ENCODE data around the gene VTCN1.
"Not testable (repeated sequence)": the region's sequence is repeated elsewhere in the genome, so short reads cannot be mapped to it uniquely, and the experiment has no call there.

Gene VTCN1, protein sequence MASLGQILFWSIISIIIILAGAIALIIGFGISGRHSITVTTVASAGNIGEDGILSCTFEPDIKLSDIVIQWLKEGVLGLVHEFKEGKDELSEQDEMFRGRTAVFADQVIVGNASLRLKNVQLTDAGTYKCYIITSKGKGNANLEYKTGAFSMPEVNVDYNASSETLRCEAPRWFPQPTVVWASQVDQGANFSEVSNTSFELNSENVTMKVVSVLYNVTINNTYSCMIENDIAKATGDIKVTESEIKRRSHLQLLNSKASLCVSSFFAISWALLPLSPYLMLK

DNA sequence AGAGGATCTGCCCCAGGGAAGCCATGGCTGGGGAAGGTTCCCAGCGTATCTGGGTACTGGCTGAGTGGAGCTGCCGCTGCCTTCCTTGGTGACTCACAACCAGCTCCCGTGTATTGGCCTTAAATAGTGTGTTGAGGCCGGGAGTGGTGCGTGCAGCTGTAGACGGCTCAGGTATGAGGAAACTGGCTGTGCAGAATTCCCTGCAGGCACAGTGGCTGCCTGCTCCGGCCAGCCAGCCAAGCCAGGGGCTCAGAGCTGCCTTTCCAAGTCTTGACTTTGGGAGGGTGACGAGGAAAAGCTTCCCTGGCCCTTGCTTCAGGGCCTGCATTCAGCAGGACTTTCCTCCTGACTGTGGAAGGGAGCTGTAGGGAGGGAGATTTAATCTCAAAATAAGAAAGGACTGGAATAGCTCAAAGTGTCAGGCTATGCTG, at the start of gene VTCN1:
TSS of gene VTCN1 (minus strand) at position 97 of the 431 bp plus-strand sequence. CDS start at position 25, 72 bp downstream.
- ChIA-PET POLR2A (no interaction called here), CTCF (interaction anchor here (0.7 kb wide), 1 partner anchor 42 kb away, joined by 3 read pairs; no protein-coding TSS in a partner anchor)
- no peaks in the 10 kb centered on the region for H3K36me3 ChIP-seq (ENCODE audit: control insufficient read depth in 2 of 2, insufficient read depth in 1 of 2, low read length in 2 of 2)
- H3K4me1 ChIP-seq (ENCODE audit: control insufficient read depth, insufficient read depth, low read length), result no peaks in the 10 kb centered on the region
- no peak for TF ChIP-seq ZNF610 (tag by site-specific recombination; IDR thresholded peaks at IDR 0.05; ENCODE audit: borderline replicate concordance)
- TF ChIP-seq ZNF175 (tag by site-specific recombination; IDR thresholded peaks at IDR 0.05), result no peak
- TF ChIP-seq TRIM28 (IDR thresholded peaks at IDR 0.05; ENCODE audit: borderline replicate concordance, low read length), result no peak
- no peak for TF ChIP-seq ZBTB20 (tag by site-specific recombination; IDR thresholded peaks at IDR 0.05)
- TF ChIP-seq ZNF549 (tag by site-specific recombination; IDR thresholded peaks at IDR 0.05), result no peak
- no peak for TF ChIP-seq ZSCAN23 (tag by site-specific recombination; IDR thresholded peaks at IDR 0.05)
- no peak for TF ChIP-seq ZNF292 (tag by site-specific recombination; IDR thresholded peaks at IDR 0.05; ENCODE audit: borderline replicate concordance, low read depth)
- no peak for TF ChIP-seq ZNF768 (tag by site-specific recombination; IDR thresholded peaks at IDR 0.05)
- TF ChIP-seq ZNF350 (tag by site-specific recombination; IDR thresholded peaks at IDR 0.05), result no peak
- TF ChIP-seq BCL6B (tag by site-specific recombination; IDR thresholded peaks at IDR 0.05), result no peak
- no peak within 1 kb of the TSS for H3K27ac ChIP-seq (ENCODE audit: extremely low read depth, low read depth, low read length)
- no peak within 1 kb of the TSS for H3K4me3 ChIP-seq (ENCODE audit: low read depth, low read length)
- H3K9me3 ChIP-seq (ENCODE audit: control insufficient read depth, insufficient read depth, low read depth, low read length), result no peaks in the 10 kb centered on the region

DNA sequence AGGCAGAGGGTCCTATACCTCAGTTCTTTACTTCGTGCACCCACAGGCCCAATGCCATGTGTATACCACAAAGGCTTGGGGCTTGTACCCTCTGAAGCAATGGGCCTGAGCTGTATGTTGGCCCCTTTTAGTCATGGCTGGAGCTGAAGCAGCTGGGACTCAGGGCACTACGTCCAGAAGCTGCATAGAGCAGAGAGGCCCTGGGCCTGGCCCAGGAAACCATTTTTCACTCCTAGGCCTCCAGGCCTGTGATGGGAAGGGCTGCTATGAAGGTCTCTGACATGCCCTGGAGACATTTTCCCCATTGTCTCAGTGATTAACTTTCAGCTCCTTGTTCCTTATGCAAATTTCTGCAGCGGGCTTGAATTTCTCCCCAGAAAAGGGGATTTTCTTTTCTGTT, 48.1 kb upstream of the VTCN1 start:
- Histone ChIP-seq H3K4me3 (ENCODE audit: low read depth, low read length) (no peak overlapping the region), H3K27ac (ENCODE audit: extremely low read depth, low read depth, low read length) (no peak overlapping the region), H3K4me1 (ENCODE audit: control insufficient read depth, insufficient read depth, low read length) (no peaks in the 10 kb centered on the region), H3K9me3 (ENCODE audit: control insufficient read depth, insufficient read depth, low read depth, low read length) (no peaks in the 10 kb centered on the region), H3K36me3 (ENCODE audit: control insufficient read depth in 2 of 2, insufficient read depth in 1 of 2, low read length in 2 of 2) (no peaks in the 10 kb centered on the region)
- TF ChIP-seq ZNF660 (tag by site-specific recombination; IDR thresholded peaks at IDR 0.05) (no peak), TRIM28 (IDR thresholded peaks at IDR 0.05; ENCODE audit: borderline replicate concordance, low read length) (peak; percentile 56; the same call in 1 of the 2 replicates), ZNF26 (tag by site-specific recombination; IDR thresholded peaks at IDR 0.05) (no peak), ZNF585B (tag by site-specific recombination; IDR thresholded peaks at IDR 0.05) (peak; percentile 94)
- ChIA-PET POLR2A (no interaction called here), CTCF (no interaction called here)

GRCh38 chr1:117258075-117258474, 47.3 kb upstream of the VTCN1 start:
- H3K36me3 ChIP-seq (ENCODE audit: control insufficient read depth in 2 of 2, insufficient read depth in 1 of 2, low read length in 2 of 2); POLR2A ChIA-PET; H3K27ac ChIP-seq (ENCODE audit: extremely low read depth, low read depth, low read length); H3K4me1 ChIP-seq (ENCODE audit: control insufficient read depth, insufficient read depth, low read length); H3K9me3 ChIP-seq (ENCODE audit: control insufficient read depth, insufficient read depth, low read depth, low read length); CTCF ChIA-PET; H3K4me3 ChIP-seq (ENCODE audit: low read depth, low read length): not testable (repeated sequence)

- CTCF ChIA-PET, result no interaction called here
- H3K27ac ChIP-seq (ENCODE audit: extremely low read depth, low read depth, low read length), result no peak overlapping the region
- no peaks in the 10 kb centered on the region for H3K4me1 ChIP-seq (ENCODE audit: control insufficient read depth, insufficient read depth, low read length)
- no peaks in the 10 kb centered on the region for H3K9me3 ChIP-seq (ENCODE audit: control insufficient read depth, insufficient read depth, low read depth, low read length)
- H3K36me3 ChIP-seq (ENCODE audit: control insufficient read depth in 2 of 2, insufficient read depth in 1 of 2, low read length in 2 of 2), result no peaks in the 10 kb centered on the region
- no peak overlapping the region for H3K4me3 ChIP-seq (ENCODE audit: low read depth, low read length)
- POLR2A ChIA-PET, result no interaction called here
- TF ChIP-seq ZBTB48 (tag by site-specific recombination; IDR thresholded peaks at IDR 0.05) (no peak), ZBTB26 (tag by site-specific recombination; optimal IDR thresholded peaks at IDR 0.05) (no peak), WT1 (tag by site-specific recombination; IDR thresholded peaks at IDR 0.05) (no peak), ZNF350 (tag by site-specific recombination; IDR thresholded peaks at IDR 0.05) (no peak), ZNF626 (tag by site-specific recombination; IDR thresholded peaks at IDR 0.05) (no peak), ZSCAN16 (tag by site-specific recombination; IDR thresholded peaks at IDR 0.05) (no peak), MEIS1 (CRISPR knock-in tag; IDR thresholded peaks at IDR 0.05; ENCODE audit: borderline replicate concordance) (no peak), ZNF600 (tag by site-specific recombination; IDR thresholded peaks at IDR 0.05) (no peak), OSR2 (tag by site-specific recombination; IDR thresholded peaks at IDR 0.05) (no peak), ZNF211 (tag by site-specific recombination; IDR thresholded peaks at IDR 0.05; ENCODE audit: low read depth) (no peak), KLF7 (tag by site-specific recombination; IDR thresholded peaks at IDR 0.05; ENCODE audit: borderline replicate concordance) (no peak), ZNF274 (IDR thresholded peaks at IDR 0.05; ENCODE audit: low read length) (no peak), ZNF274 (tag by site-specific recombination; IDR thresholded peaks at IDR 0.05; ENCODE audit: borderline replicate concordance) (no peak)
Observed at GRCh38 chr1:117257291-117257690, 46.6 kb upstream of the VTCN1 start.
